Epidermal melanocyte (primary cell): ENCODE data around the gene MAP3K12.

Experiments
- DNase-seq: peaks from one replicate; pipeline ENCODE4 v3.0.0; 2011; ENCODE audit warnings: low spot score; ENCODE audit not compliant: insufficient read length

Gene MAP3K12

GRCh38 chr12:53474077-53474476, 25.2 kb downstream of the MAP3K12 start:
- DNase-seq = no peak

GRCh38 chr12:53472056-53472582, 27.1 kb downstream of the MAP3K12 start:
- no peak for DNase-seq

DNA sequence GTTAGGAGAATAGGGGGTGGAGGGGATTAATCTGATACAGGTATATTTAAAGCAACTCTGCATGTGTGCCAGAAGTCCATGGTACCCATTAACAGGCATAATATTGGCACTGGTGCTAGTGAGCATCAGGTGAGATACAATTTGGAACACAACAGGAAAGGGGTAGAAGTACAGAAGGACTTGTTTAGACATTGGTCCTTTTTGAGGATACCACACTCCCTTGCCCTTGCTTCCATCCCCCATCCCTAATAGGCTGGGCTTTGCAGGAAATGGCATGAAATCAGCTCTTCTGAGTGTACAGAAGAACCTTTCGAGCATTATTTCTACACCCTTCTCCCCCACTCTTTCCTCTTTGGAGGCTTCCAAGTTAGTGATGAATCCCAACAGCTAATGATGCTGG, 31.0 kb downstream of the MAP3K12 start:
- DNase-seq = no peak

DNA sequence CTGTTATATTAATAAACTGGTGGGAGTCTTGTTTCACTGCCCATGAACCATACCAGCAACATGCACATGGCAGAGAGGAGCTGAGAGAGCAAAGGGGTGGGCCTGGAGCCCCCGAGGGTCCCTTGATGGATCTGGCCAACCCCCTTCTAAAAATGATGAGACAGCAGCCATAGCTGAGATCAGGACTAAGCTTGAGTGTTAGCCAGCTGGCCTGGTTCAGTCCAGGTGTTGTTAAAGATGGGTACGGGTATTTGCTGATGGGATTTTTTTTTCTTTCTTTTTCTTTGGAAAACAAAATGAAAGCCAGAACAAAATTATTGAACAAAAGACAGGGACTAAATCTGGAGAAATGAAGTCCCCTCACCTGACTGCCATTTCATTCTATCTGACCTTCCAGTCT, 31.4 kb downstream of the MAP3K12 start:
- no peak for DNase-seq

DNA sequence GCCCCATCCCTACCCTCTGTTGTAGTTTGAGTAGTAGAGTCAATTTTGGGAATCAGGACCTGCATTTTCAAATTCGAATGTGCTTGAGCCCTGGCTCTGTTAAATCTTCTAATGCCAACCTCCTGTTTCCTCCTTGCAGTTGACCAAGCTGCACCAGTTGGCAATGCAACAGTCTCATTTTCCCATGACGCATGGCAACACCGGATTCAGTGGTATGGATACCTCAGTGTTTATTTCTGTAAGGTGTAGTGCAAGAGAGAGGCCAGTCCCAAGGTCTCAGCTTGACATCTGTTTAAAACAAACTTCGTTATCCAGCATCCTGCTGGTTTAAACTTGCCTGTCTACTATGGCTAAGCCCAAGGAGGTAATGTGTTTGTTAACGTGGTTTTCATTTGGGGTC, 32.2 kb downstream of the MAP3K12 start:
- no peak for DNase-seq

DNA sequence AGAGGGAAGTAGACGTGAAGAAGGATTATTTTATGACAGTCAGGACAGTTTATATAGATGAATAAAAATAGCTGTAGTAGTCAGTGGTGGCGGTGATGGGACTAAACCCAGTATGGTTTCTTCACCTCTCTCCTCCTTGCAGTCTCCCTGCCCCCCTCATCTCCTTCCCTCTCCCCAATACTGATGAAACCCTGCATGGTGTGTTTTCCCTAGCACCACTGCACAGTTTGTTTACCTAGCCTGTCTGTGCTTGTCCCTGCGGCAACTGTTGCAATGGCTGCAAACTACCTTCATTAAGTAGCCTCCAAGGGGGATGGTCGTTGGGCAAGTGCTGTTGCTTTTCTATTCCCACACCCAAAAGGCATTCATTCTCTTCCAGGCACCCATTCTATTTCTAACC, 32.6 kb downstream of the MAP3K12 start:
- no peak for DNase-seq

- DNase-seq = no peak
Measured at GRCh38 chr12:53465679-53466078, 33.6 kb downstream of the MAP3K12 start.

GRCh38 chr12:53464685-53465418, 34.4 kb downstream of the MAP3K12 start:
- no peak for DNase-seq

- no peak for DNase-seq
Measured at GRCh38 chr12:53463802-53464560, 35.3 kb downstream of the MAP3K12 start.

GRCh38 chr12:53462935-53463334, 36.3 kb downstream of the MAP3K12 start:
- DNase-seq = no peak

- DNase-seq = no peak
Measured at GRCh38 chr12:53461591-53461990, 37.7 kb downstream of the MAP3K12 start.

- DNase-seq = no peak
Measured at GRCh38 chr12:53461059-53461458, 38.2 kb downstream of the MAP3K12 start.

DNA sequence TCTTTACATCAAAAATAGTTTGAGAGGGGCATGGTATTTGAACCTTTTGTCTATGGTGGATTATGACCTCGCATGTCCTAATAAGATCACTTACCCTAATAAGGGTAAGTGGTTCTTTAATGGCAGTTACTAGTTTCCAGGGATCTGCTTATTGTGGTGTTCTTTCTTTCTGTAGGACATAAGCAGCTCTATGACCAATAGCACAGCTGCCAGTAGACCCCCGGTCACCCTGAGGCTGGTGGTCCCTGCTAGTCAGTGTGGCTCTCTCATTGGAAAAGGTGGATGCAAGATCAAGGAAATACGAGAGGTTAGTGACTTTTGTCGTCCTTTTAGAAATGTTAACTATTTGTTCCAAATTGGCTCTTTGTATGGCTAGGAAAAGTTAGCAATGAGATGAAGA, 40.2 kb downstream of the MAP3K12 start:
- DNase-seq = no peak

DNA sequence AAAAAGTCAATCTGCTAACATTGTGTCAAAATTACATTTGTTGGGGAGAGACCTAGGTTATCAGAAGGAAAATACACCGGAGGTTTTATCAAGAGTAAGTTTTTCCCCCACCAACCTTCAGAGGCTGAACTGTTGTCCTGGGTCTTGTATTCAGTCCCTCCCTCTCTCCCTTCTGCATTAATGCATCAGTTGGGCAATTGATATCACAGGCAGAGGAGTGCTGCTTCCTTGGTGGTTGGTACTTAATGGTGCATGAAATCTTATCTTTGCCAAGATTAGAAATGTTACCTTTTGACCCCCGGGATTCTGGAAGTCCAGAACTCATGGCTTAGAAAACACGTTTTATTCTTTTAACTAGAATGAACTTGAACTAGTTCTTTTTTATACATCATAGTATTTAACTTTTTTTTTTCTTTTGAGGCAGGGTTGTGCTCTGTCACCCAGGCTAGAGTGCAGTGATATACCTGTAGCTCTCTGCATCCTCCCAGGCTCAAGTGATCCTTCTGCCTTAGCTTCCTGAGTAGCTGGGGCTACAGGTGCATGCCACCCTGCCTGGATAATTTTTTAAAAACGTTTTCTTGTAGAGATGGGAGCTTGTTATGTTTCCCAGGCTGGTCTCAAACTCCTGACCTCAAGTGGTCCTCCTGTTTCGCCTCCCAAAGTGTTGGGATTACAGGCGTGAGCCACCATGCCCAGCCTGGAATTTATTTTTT, 42.4 kb downstream of the MAP3K12 start:
- DNase-seq = no peak

DNA sequence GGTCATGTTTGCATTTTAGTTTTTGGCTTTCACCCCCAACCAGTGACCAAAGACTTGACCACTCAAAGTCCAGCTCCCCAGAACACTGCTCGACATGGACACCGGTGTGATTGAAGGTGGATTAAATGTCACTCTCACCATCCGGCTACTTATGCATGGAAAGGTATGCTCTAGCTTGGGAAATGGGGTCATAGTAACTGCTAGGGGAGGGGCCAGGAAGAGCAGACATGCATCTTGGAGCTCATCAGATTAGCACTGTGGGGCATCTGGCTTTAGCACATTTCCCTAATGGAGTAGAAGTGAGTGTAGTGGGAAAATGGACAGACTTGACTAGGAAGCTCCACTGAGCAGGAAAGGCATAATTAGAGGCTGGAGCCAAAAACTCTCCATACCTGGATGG, 44.6 kb downstream of the MAP3K12 start:
- no peak for DNase-seq

- DNase-seq = no peak
Measured at GRCh38 chr12:53453953-53454640, 45.2 kb downstream of the MAP3K12 start.

DNA sequence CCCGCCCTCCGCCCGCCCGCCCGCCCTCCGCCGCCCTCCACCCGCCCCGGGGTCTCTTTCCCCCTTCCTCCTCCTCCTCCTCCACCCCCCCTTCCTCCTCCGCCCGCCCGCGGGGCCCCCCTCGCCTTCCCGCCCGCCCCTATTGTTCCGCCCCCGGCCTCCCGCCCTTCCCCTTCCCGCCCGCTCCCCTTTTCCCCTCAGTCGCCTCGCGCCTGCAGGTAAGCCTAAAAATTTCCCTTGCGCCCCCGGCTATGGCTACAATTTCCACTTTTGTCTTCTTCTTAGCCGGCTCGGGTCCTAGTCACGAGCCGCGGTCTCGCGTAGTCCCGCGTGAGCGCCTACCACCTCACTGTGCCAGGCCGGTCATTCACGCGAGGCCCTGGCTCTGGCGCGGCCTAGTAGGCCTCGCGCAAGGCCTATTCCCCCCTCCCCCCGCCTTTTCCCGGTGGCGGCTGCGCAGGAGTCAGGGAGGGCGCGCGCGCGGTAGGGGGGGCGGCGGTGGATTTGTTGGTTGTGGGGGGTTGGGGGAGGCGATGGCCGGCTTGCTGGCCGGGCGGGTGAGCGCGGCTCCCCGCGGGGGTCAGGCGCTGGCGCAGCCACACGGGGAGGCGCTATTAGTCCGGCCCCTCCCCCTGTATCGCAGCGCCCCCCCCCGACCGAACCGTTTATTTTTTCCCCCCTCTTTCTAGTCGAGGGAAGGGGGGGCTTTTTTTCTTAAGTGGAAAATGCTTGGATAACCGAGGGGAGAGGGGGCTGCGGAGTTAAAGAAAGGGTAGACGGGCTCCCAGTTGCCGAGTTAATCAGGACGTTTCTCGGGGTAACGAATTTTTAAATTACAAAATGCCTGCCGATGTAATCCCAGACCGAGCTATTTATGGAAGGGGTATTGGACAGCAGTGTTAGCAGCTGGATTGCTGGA, 46.8 kb downstream of the MAP3K12 start:
- DNase-seq = peak; percentile 82

DNA sequence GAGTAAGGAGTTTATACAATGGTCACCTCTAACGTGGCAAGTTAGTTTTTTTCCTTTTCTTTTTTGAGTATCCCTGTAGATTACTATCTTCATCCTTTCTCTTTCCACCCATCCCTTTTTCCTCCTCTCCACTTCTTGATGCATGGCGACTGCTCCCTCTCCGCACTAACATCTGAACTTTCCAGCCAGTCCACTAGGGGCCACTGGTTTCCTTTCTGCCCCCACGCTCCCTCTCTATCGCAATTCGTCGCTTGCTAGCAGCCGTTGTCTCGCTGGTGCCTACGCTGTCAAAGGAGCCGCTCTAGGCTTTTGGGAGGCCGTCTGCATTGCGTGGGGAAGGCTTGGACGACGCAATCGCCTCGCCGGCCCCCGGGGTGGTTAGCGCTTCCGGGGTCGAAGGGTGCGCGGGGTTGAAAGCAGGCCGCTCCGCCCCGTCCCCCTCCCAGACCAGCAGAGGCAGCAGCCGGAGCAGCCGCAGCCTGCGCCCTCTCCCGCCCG, 47.5 kb downstream of the MAP3K12 start, which contains the start of gene PCBP2:
Gene PCBP2, plus strand, starts transcription at position 442 of the 498 bp plus-strand sequence. CDS start 2,699 bp downstream, outside the sequence.
- peak; percentile 95 for DNase-seq

GRCh38 chr12:53450936-53451335, 48.3 kb downstream of the MAP3K12 start:
- DNase-seq = no peak
